ENCODE data around the gene PLXNB2.
"Not testable (repeated sequence)": the region's sequence is repeated elsewhere in the genome, so short reads cannot be mapped to it uniquely, and the experiment has no call there.

Gene PLXNB2

DNA sequence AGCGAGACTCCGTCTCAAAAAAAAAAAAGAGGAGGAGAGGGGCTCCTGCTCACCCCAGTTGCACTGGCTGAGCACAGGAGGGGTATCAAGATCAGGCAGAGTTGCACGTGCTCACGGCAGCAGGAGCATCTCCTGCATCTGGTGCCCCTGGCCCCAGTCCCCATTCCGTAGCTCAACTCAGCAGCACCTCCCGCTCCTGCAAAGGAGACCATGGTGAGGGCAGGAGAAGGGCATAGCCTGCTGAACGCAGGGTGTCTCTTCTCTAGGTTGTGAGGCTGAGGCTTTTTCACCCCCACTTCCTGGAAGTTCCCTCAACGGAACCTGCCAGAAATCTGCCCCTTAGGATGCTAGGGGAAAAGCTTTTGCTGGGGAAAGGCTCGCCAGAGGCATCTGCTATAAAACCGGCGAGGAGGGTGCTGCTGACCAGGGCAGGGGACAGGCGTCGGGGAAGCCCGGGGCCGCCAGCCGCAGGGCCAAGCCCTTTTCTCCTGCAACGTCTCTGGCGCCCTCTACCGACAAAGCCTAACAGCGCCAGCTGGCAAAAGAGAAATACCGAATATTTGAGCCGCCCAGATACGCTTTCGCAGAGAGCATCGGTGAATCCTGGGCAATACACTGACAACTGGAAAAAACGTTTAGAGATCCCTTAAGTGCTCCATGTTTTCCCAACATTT is 34.7 kb upstream of the PLXNB2 start:
- no peaks in the 10 kb centered on the region for H3K9me3 ChIP-seq (ENCODE audit: control insufficient read depth, insufficient read depth, low read length)
- peak overlapping the region; percentile 88 for H3K4me3 ChIP-seq (ENCODE audit: low read depth, low read length)
- H3K27me3 ChIP-seq (ENCODE audit: control insufficient read depth, insufficient read depth, low read length) = no peaks in the 10 kb centered on the region
- H3K27ac ChIP-seq (ENCODE audit: low read depth, low read length) = peak overlapping the region; percentile 78
- no peaks in the 10 kb centered on the region for H3K36me3 ChIP-seq (ENCODE audit: control insufficient read depth, insufficient read depth, low read length)
- no peak overlapping the region for H3K9ac ChIP-seq (ENCODE audit: low read depth, low read length)
- H3K4me1 ChIP-seq (ENCODE audit: control insufficient read depth, insufficient read depth, low read length) = 0 out of 2 replicates have a peak, but pooled peaks cover 2% of the 10 kb centered on the region

DNA sequence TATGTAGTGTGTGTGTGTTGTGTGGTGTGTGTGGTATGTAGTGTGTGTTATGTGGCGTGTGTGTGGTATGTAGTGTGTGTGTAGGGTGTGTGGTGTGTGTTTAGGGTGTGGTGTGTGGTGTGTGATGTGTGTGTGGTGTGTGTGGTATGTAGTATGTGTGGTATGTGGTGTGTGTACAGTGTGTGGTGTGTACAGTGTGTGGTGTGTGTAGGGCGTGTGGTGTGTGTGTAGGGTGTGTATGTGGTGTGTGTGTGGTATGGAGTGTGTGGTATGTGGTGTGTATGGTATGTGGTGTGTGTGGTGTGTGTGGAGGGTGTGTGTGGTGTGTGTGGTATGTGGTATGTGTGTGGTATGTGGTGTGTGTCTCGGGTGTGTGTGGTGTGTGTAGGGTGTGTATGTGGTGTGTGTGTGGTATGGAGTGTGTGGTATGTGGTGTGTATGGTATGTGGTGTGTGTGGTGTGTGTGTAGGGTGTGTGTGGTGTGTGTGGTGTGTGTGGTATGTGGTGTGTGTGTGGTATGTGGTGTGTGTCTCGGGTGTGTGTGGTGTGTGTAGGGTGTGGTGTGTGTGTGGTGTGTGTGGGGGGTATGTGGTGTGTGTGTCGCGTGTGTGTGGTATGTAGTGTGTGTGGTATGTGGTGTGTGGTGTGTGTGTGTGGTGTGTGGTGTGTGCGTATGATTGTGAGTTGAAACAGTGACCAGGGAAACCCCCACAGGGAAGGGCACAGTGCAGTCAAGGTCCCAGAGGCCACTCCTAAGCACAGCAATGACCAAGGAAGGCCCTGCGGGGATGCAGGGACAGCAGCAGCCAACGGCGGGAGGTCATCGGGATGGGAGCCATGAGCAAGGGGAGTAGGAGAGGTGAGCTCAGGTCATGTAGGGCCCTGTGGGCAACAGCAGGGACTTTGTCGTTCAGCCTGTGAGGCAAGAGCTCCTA is 32.8 kb upstream of the PLXNB2 start:
- Histone ChIP-seq H3K4me3 (ENCODE audit: low read depth, low read length) (no peak overlapping the region), H3K27me3 (ENCODE audit: control insufficient read depth, insufficient read depth, low read length) (no peaks in the 10 kb centered on the region), H3K9ac (ENCODE audit: low read depth, low read length) (no peak overlapping the region), H3K27ac (ENCODE audit: low read depth, low read length) (no peak overlapping the region), H3K36me3 (ENCODE audit: control insufficient read depth, insufficient read depth, low read length) (no peaks in the 10 kb centered on the region), H3K4me1 (ENCODE audit: control insufficient read depth, insufficient read depth, low read length) (0 out of 2 replicates have a peak, but pooled peaks cover 2% of the 10 kb centered on the region), H3K9me3 (ENCODE audit: control insufficient read depth, insufficient read depth, low read length) (no peaks in the 10 kb centered on the region)

DNA sequence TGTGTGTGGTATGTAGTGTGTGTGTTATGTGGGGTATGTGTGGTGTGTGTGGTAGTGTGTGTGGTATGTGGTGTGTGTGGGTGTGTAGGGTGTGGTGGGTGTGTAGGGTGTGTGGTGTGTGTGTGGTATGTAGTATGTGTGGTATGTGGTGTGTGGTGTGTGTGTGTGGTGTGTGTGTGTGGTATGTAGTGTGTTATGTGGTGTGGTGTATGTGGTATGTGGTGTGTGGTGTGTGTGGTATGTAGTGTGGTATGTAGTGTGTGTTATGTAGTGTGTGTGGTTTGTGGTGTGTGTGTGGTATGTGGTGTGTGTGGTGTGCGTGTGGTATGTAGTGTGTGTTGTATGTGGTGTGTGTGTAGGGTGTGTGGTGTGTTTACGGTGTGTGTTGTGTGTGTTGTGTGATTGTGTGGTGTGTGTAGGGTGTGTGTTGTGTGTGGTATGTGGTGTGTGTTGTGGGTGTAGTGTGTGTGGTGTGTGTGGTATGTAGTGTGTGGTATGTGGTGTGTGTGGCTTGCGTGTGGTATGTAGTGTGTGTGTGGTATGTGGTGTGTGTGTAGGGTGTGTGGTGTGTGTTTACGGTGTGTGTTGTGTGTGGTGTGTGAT is 31.5 kb upstream of the PLXNB2 start:
- H3K36me3 ChIP-seq (ENCODE audit: control insufficient read depth, insufficient read depth, low read length) = no peaks in the 10 kb centered on the region
- H3K9ac ChIP-seq (ENCODE audit: low read depth, low read length) = no peak overlapping the region
- no peak overlapping the region for H3K27ac ChIP-seq (ENCODE audit: low read depth, low read length)
- H3K9me3 ChIP-seq (ENCODE audit: control insufficient read depth, insufficient read depth, low read length) = no peaks in the 10 kb centered on the region
- H3K4me1 ChIP-seq (ENCODE audit: control insufficient read depth, insufficient read depth, low read length) = 0 out of 2 replicates have a peak, but pooled peaks cover 2% of the 10 kb centered on the region
- H3K4me3 ChIP-seq (ENCODE audit: low read depth, low read length) = no peak overlapping the region
- H3K27me3 ChIP-seq (ENCODE audit: control insufficient read depth, insufficient read depth, low read length) = no peaks in the 10 kb centered on the region

DNA sequence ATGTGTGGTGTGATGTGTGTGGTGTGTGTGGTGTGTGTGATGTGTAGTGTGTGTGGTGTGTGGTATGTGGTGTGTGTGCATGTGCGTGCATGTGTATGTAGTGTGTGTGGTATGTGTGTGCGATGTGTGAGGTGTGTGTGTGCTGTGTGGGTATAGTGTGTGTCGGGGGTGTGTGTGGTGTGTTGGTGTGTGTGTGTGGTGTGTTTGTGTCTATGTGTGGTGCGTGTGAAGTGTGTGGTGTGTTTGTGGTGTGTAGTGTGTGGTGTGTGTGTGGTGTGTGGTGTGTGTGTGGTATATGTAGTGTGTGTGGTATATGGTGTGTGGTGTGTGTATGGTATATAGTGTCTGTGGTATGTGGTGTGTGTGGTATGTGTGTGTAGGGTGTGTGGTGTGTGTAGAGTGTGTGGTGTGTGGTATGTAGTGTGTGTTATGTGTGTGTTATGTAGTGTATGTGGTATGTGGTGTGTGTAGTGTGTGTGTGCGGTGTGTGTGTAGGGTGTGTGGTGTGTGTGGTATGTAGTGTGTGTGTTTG is 30.7 kb upstream of the PLXNB2 start:
- H3K9ac ChIP-seq (ENCODE audit: low read depth, low read length) = no peak overlapping the region
- H3K4me3 ChIP-seq (ENCODE audit: low read depth, low read length) = no peak overlapping the region
- no peaks in the 10 kb centered on the region for H3K36me3 ChIP-seq (ENCODE audit: control insufficient read depth, insufficient read depth, low read length)
- H3K27ac ChIP-seq (ENCODE audit: low read depth, low read length) = no peak overlapping the region
- 0 out of 2 replicates have a peak, but pooled peaks cover 2% of the 10 kb centered on the region for H3K4me1 ChIP-seq (ENCODE audit: control insufficient read depth, insufficient read depth, low read length)
- H3K27me3 ChIP-seq (ENCODE audit: control insufficient read depth, insufficient read depth, low read length) = no peaks in the 10 kb centered on the region
- H3K9me3 ChIP-seq (ENCODE audit: control insufficient read depth, insufficient read depth, low read length) = no peaks in the 10 kb centered on the region

DNA sequence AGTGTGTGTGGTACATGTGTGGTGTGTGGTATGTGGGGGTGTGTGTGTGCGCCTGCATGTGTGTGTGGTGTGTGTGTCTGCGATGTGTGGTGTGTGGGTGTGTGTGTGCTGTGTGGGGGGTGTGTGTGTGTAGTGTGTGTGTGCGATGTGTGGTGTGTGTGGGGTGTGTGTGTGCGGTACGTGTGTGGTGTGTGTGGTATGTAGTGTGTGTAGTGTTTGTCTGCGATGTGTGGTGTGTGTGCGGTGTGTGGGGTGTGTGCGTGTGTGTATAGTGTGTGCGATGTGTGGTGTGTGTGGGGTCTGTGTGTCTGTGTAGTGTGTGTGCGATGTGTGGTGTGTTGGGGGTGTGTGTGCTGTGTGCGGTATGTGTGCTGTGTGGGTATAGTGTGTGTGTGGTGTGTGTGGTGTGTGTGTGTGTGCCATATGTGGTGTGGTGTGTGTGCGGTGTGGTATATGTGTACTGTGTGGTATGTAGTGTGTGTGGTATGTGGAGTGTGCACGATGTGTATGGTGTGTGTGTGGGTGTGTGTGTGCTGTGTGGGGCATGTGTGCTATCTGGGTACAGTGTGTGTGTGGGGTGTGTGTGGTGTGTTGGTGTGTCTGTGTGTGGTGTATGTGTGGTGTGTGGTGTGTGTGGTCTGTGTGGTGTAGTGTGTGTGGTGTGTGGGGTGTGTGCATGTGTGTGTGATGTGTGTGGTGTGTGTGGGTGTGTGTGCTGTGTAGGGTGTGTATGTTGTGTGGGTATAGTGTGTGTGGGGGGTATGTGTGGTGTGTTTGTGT is 30.0 kb upstream of the PLXNB2 start:
- Histone ChIP-seq H3K27ac (ENCODE audit: low read depth, low read length) (no peak overlapping the region), H3K9ac (ENCODE audit: low read depth, low read length) (no peak overlapping the region), H3K4me1 (ENCODE audit: control insufficient read depth, insufficient read depth, low read length) (0 out of 2 replicates have a peak, but pooled peaks cover under 1% of the 10 kb centered on the region), H3K27me3 (ENCODE audit: control insufficient read depth, insufficient read depth, low read length) (no peaks in the 10 kb centered on the region), H3K4me3 (ENCODE audit: low read depth, low read length) (no peak overlapping the region), H3K9me3 (ENCODE audit: control insufficient read depth, insufficient read depth, low read length) (no peaks in the 10 kb centered on the region), H3K36me3 (ENCODE audit: control insufficient read depth, insufficient read depth, low read length) (no peaks in the 10 kb centered on the region)

DNA sequence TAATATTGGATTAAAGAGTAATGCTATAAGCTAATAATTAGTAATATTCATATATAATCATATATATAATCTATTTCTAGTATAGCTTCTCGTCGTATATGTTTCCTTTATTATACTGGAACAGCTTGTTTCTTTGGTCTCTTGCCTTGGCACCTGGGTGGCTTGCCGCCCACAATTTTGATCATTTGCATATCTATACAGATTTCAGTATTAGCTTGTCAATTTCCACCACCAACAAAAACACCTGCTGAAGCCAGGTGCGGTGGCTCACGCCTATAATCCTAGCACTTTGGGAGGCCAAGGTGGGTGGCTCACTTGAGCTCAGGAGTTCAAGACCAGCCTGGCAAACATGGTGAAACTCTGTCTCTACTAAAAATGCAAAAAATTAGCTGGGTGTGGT is 27.0 kb upstream of the PLXNB2 start:
- H3K4me3 ChIP-seq (ENCODE audit: low read depth, low read length); H3K27me3 ChIP-seq (ENCODE audit: control insufficient read depth, insufficient read depth, low read length); H3K4me1 ChIP-seq (ENCODE audit: control insufficient read depth, insufficient read depth, low read length); H3K27ac ChIP-seq (ENCODE audit: low read depth, low read length); H3K9me3 ChIP-seq (ENCODE audit: control insufficient read depth, insufficient read depth, low read length); H3K36me3 ChIP-seq (ENCODE audit: control insufficient read depth, insufficient read depth, low read length); H3K9ac ChIP-seq (ENCODE audit: low read depth, low read length): not testable (repeated sequence)

DNA sequence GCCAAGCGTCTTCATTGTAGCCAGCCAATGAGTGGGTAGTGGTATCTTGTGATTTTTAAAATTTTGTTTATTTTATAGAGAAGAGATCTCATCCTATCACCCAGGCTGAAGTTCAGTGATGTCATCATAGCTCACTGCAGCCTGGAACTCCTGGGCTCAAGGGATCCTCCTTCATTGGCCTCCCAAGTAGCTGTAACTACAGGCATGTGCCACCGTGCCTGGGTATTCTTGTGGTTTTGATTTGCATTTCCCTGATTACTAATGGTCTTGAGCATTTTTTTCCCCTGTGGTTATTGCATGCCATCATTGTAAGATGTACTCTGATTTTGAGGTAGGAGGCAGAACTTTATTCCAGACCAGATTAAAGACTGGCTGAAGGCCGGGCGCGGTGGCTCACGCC is 21.8 kb upstream of the PLXNB2 start:
- Histone ChIP-seq H3K27ac (ENCODE audit: low read depth, low read length) (no peak overlapping the region), H3K9ac (ENCODE audit: low read depth, low read length) (no peak overlapping the region), H3K9me3 (ENCODE audit: control insufficient read depth, insufficient read depth, low read length) (no peaks in the 10 kb centered on the region), H3K4me1 (ENCODE audit: control insufficient read depth, insufficient read depth, low read length) (peaks cover 3% of the 10 kb centered on the region; the same call in 1 of the 2 replicates), H3K27me3 (ENCODE audit: control insufficient read depth, insufficient read depth, low read length) (peaks cover 14% of the 10 kb centered on the region), H3K36me3 (ENCODE audit: control insufficient read depth, insufficient read depth, low read length) (no peaks in the 10 kb centered on the region), H3K4me3 (ENCODE audit: low read depth, low read length) (no peak overlapping the region)

DNA sequence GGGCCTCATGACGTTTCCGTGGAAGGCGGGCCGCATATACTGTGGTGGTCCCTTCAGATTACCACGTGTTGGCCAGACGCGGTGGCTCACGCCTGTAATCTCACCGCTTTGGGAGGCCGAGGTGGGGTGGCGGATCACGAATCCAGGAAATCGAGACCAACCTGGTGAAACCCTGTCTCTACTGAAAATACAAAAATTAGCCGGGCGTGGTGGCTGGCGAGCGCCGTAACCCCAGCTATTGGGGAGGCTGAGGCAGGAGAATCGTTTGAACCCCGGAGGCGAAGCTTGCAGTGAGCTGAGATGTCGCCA is 20.2 kb upstream of the PLXNB2 start:
- peaks cover 14% of the 10 kb centered on the region for H3K27me3 ChIP-seq (ENCODE audit: control insufficient read depth, insufficient read depth, low read length)
- no peak overlapping the region for H3K27ac ChIP-seq (ENCODE audit: low read depth, low read length)
- H3K9ac ChIP-seq (ENCODE audit: low read depth, low read length) = no peak overlapping the region; the same call in 1 of the 2 replicates
- H3K4me3 ChIP-seq (ENCODE audit: low read depth, low read length) = peak overlapping the region; percentile 77
- no peaks in the 10 kb centered on the region for H3K9me3 ChIP-seq (ENCODE audit: control insufficient read depth, insufficient read depth, low read length)
- no peaks in the 10 kb centered on the region for H3K36me3 ChIP-seq (ENCODE audit: control insufficient read depth, insufficient read depth, low read length)
- peaks cover 3% of the 10 kb centered on the region; the same call in 1 of the 2 replicates for H3K4me1 ChIP-seq (ENCODE audit: control insufficient read depth, insufficient read depth, low read length)

DNA sequence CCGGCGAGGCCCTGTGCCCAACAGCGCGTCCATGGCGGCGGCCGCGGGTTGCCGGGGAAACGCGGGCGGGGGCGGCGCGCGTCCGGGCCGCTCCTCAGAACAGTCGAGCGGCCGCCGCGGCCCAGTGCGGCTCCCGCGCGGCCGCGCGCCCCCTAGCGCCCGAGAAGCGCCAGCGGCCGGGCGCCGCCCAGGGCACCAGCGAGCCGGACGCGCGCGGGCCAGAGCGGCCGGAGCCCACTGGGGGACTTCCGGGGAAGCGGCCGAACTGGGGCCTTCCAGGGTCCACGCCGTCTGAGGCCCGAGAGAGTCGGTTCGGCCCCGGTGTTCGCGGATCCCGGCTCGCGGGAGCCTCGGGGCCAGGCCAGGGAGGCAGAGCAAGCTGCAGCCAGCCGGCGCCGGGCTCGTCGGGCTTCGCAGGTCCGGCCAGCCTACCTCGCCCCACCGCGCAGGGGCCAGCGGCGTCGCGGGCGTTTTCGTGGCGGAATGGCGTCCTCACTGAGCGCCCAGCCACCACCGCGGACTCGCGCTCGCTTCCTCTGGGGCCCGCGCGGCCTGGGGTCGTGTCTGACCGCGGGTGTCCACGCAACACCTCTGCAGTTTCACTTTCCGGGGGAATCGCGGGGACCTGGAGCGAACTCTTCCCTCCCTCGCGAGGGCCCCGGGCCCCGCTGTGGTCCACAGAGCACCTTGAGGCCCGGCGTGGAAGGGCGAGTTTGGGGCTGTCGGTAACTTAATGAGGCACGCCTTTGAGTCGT is 19.7 kb upstream of the PLXNB2 start, which contains the start of gene DENND6B:
DENND6B (minus strand) TSS at position 57 of the 755 bp plus-strand sequence; CDS start at position 33, 24 bp downstream.
- H3K4me1 ChIP-seq (ENCODE audit: control insufficient read depth, insufficient read depth, low read length) = peaks cover 3% of the 10 kb centered on the region; the same call in 1 of the 2 replicates
- no peaks in the 10 kb centered on the region for H3K36me3 ChIP-seq (ENCODE audit: control insufficient read depth, insufficient read depth, low read length)
- no peak within 1 kb of the TSS for H3K27ac ChIP-seq (ENCODE audit: low read depth, low read length)
- H3K27me3 ChIP-seq (ENCODE audit: control insufficient read depth, insufficient read depth, low read length) = peaks cover 14% of the 10 kb centered on the region
- no peaks in the 10 kb centered on the region for H3K9me3 ChIP-seq (ENCODE audit: control insufficient read depth, insufficient read depth, low read length)
- peak within 1 kb of the TSS; percentile 77 for H3K4me3 ChIP-seq (ENCODE audit: low read depth, low read length)
- peak within 1 kb of the TSS; percentile 67 for H3K9ac ChIP-seq (ENCODE audit: low read depth, low read length)

Data from HUES48 (cell line).